Measurements from ENCODE around the gene TXNL1. TPM values are rescaled to one million over a fixed set of nuclear protein-coding genes. Genes with fewer than 3 reads are reported as not detected.

TXNL1 gene
- total and polyA plus RNA-seq, 2 of the 8 experiments (the other 6 are each of a cell fraction or from before 2014, with no cell fraction given), result 35.1 to 85.8 TPM

GRCh38 chr18:56627991-56628390, 10.4 kb downstream of the TXNL1 start:
- Histone ChIP-seq H3K4me2 (ENCODE audit: insufficient read depth in 1 of 2, low read depth in 2 of 2, low read length in 2 of 2) (no peak overlapping the region), H3K23ac (ENCODE audit: insufficient read length) (no peak overlapping the region), H4K5ac (ENCODE audit: insufficient read length, low read depth, low read length) (no peak overlapping the region), H3K4me3 (ENCODE audit: extremely low read depth in 1 of 4, insufficient read depth in 2 of 4, low read depth in 3 of 4, low read length in 4 of 4) (no peak overlapping the region), H3K36me3 (ENCODE audit: control insufficient read depth in 2 of 4, insufficient read depth in 4 of 4, low read length in 3 of 4) (peaks cover 0 to 27% (median 1%) of the 10 kb centered on the region in 4 experiments; a peak in 4 of 8 replicates), H3K18ac (ENCODE audit: extremely low read depth, low read length) (no peak overlapping the region), H3K23me2 (ENCODE audit: low read depth, low read length) (no peaks in the 10 kb centered on the region), H2AFZ (ENCODE audit: low read length) (no peak overlapping the region), H2BK120ac (replicated peaks; ENCODE audit: low read depth, low read length) (no peak overlapping the region), H3K27ac (ENCODE audit: low read depth, low read length) (no peak overlapping the region), H4K8ac (ENCODE audit: extremely low read depth, insufficient read depth, low read length) (no peak overlapping the region), H3K14ac (ENCODE audit: insufficient read length) (no peak overlapping the region), H3K27me3 (replicated peaks in 1 of 4; ENCODE audit: control insufficient read depth in 3 of 4, extremely low read depth in 1 of 4, insufficient read depth in 3 of 4, low read length in 3 of 4) (no peaks in the 10 kb centered on the region), H4K20me1 (replicated peaks in 1 of 2; ENCODE audit: control insufficient read depth in 1 of 2, insufficient read depth in 2 of 2, low read length in 2 of 2) (peaks cover 3 to 7% of the 10 kb centered on the region in 2 experiments), H2BK20ac (ENCODE audit: low read length) (no peak overlapping the region), H2BK12ac (ENCODE audit: low read depth, low read length) (no peak overlapping the region), H3K4ac (replicated peaks; ENCODE audit: insufficient read length, low read depth, low read length) (no peak overlapping the region), H2BK15ac (ENCODE audit: low read length) (no peak overlapping the region), H3K9me3 (ENCODE audit: insufficient read depth in 2 of 2, low read depth in 1 of 2, low read length in 1 of 2) (no peaks in the 10 kb centered on the region), H2BK5ac (ENCODE audit: low read depth, low read length) (no peak overlapping the region), H3K9ac (replicated peaks in 1 of 4; ENCODE audit: extremely low read depth in 1 of 4, low read depth in 3 of 4, low read length in 3 of 4) (no peak overlapping the region), H3K79me1 (ENCODE audit: low read depth, low read length) (no peaks in the 10 kb centered on the region; the same call in 1 of the 2 replicates), H3K4me1 (replicated peaks in 1 of 4; ENCODE audit: control insufficient read depth in 3 of 4, insufficient read depth in 4 of 4, low read length in 3 of 4) (no peaks in the 10 kb centered on the region), H2AK5ac (ENCODE audit: low read depth, low read length) (no peak overlapping the region), H3K79me2 (ENCODE audit: control insufficient read depth in 1 of 2, insufficient read depth in 2 of 2, low read length in 2 of 2) (peaks cover 8 to 87% of the 10 kb centered on the region in 2 experiments), H3K56ac (replicated peaks; ENCODE audit: insufficient read length, low read depth, low read length) (no peak overlapping the region), H4K91ac (replicated peaks; ENCODE audit: insufficient read length, low read length) (no peak overlapping the region)
- FAIRE-seq (no peak), DNase-seq (ENCODE audit: low read depth in 1 of 2, low spot score in 2 of 2) (no peak)
- 94% methylated on average over 2 of the region's 2 CpGs; no CpG with 5 or more reads in 1 of the 2 experiments for WGBS, 2 experiments (ENCODE audit: extremely low coverage in 1 of 2, insufficient coverage in 1 of 2, insufficient read length in 1 of 2, insufficient replicate concordance in 2 of 2, low coverage in 1 of 2, low lambda C conversion rate in 2 of 2, missing lambda C conversion rate in 1 of 2)
- ChIA-PET CTCF (ENCODE audit: partially characterized antibody) (interaction anchor here (1.6 kb wide), 1 partner anchor 62 kb away, joined by 3 read pairs; no protein-coding TSS in a partner anchor), POLR2A (ENCODE audit: partially characterized antibody) (interaction anchor here (0.7 kb wide), 1 partner anchor 10 kb away, joined by 3 read pairs; the partner anchor contains the start of gene TXNL1)
- TF ChIP-seq CTBP2 (IDR thresholded peaks at IDR 0.05; ENCODE audit: borderline replicate concordance, insufficient read depth, insufficient read length, low read length) (no peak), KDM4A (IDR thresholded peaks at IDR 0.05; ENCODE audit: low read depth, low read length, severe bottlenecking) (no peak), JUN (IDR thresholded peaks at IDR 0.05; ENCODE audit: low read depth, low read length) (no peak), SUZ12 (IDR thresholded peaks at IDR 0.05; ENCODE audit: low read length) (no peak), SIN3A (conservative IDR thresholded peaks at IDR 0.05 in 1 of 2, IDR thresholded peaks at IDR 0.05 in 1 of 2; ENCODE audit: low read depth in 1 of 2, low read length in 2 of 2) (no peak), BCL11A (IDR thresholded peaks at IDR 0.05; ENCODE audit: low read depth in 2 of 2, low read length in 2 of 2) (no peak), SP4 (IDR thresholded peaks at IDR 0.05; ENCODE audit: low read length) (no peak), SIRT6 (IDR thresholded peaks at IDR 0.05; ENCODE audit: low read length) (no peak), CHD1 (IDR thresholded peaks at IDR 0.05; ENCODE audit: low read depth, low read length) (no peak), FOSL1 (IDR thresholded peaks at IDR 0.05; ENCODE audit: insufficient read depth, low read depth, low read length) (no peak), KDM1A (IDR thresholded peaks at IDR 0.05; ENCODE audit: borderline replicate concordance, low read length) (no peak), YY1 (IDR thresholded peaks at IDR 0.05; ENCODE audit: low read depth, low read length) (no peak)
- TF ChIP-seq, protein P1, sequence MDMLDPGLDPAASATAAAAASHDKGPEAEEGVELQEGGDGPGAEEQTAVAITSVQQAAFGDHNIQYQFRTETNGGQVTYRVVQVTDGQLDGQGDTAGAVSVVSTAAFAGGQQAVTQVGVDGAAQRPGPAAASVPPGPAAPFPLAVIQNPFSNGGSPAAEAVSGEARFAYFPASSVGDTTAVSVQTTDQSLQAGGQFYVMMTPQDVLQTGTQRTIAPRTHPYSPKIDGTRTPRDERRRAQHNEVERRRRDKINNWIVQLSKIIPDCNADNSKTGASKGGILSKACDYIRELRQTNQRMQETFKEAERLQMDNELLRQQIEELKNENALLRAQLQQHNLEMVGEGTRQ (IDR thresholded peaks at IDR 0.05; ENCODE audit: low read length), result no peak

Measured in H1 (cell line).